ENCODE measurements around the gene ANP32A. TPM values are rescaled to one million over a fixed set of nuclear protein-coding genes. Genes with fewer than 3 reads are reported as not detected.
A peak's percentile ranks its signal among the peaks of the same experiment; 100 is the strongest.

Gene ANP32A
- total RNA-seq, 1 donor from 2014 or later, result 275 TPM

DNA sequence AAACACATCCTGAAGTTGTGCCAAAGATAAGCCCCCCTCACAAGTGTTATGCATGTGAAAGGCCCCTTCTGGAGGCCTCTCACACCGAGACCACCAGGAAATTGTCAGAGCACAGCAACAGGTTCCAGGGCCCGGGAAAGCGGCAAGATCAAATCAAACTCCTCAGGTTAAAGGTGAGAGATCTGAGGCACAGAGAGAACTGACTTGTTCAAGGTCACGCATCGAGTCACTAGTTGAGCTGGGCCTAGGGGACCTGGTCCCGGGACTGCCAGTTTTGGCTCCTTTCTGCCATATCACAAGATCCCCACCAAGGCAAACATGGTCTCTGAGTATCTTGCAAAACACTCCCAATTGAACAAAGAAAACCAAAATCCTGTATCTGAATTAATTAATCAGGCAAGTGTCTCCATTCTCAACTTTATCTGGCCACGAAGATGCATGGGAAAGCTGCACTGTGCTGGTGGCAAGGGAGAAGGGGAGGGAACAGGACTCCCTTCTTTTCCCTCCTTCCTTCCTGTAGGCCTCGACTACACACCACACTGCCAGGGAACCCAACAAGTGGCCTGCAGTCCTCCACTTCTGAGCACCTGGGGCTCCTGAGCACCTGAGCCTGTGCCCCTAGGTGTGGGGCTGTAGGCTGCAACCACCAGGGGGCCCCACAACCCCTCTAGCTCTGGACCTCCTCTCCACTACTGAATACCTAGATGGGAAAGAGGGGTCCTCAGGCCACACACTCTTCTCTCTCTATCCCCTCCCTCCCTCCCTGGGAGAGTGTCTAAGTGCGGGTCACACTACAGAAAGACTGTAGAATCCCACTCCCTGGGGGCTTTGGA lies 37.3 kb downstream of the ANP32A start:
- Mint-ChIP-seq H3K27ac (peak overlapping the region; percentile 87), H3K36me3 (ENCODE audit: low read depth) (peaks cover 59% of the 10 kb centered on the region), H3K27me3 (ENCODE audit: insufficient read depth) (no peaks in the 10 kb centered on the region), H3K4me1 (ENCODE audit: low read depth) (peaks cover 49% of the 10 kb centered on the region), H3K4me3 (no peak overlapping the region), H3K9me3 (no peaks in the 10 kb centered on the region)
- DNase-seq (ENCODE audit: low spot score), result peak; percentile 31
- intact Hi-C loops (cut with micrococcal nuclease), result loop anchor here (1.0 to 5.0 kb wide), 3 partner anchors 45 to 92 kb away; no protein-coding TSS in a partner anchor

DNA sequence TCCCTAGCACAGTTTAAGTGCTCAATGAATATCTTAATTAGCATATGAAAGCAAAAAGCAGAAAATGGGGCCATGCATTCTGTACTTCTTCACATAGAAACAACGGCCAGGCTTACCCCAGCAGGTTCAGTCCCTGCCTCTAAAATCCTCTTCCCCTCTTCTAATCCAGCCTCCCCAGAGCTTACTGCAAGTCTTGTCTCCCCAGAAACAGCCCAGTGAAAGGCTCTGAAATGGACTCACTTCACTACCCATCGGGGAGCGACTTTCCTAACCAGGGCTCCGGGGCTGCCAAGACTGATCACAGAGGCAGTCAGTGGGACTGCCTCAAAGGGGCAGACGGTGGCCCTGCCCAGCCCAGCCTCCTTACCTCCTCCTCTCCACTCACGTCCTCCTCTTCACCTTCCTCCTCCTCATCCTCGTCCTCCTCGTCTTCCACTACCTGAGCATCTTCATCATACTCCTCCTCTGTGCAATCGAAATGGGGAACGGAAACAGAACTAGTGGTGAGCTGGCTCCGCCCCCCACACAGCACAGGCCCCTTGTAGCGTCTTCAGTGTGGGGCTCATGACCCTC lies 38.0 kb downstream of the ANP32A start:
- no peak for DNase-seq (ENCODE audit: low spot score)
- peaks cover 49% of the 10 kb centered on the region for H3K4me1 Mint-ChIP-seq (ENCODE audit: low read depth)
- no peaks in the 10 kb centered on the region for H3K27me3 Mint-ChIP-seq (ENCODE audit: insufficient read depth)
- H3K4me3 Mint-ChIP-seq, result peak overlapping the region; percentile 59
- H3K36me3 Mint-ChIP-seq (ENCODE audit: low read depth), result peaks cover 66% of the 10 kb centered on the region
- H3K27ac Mint-ChIP-seq, result peak overlapping the region; percentile 87
- intact Hi-C loops (cut with micrococcal nuclease), result loop anchor here (1.0 to 5.0 kb wide), 6 partner anchors 15 to 93 kb away; no protein-coding TSS in a partner anchor
- H3K9me3 Mint-ChIP-seq, result no peaks in the 10 kb centered on the region

DNA sequence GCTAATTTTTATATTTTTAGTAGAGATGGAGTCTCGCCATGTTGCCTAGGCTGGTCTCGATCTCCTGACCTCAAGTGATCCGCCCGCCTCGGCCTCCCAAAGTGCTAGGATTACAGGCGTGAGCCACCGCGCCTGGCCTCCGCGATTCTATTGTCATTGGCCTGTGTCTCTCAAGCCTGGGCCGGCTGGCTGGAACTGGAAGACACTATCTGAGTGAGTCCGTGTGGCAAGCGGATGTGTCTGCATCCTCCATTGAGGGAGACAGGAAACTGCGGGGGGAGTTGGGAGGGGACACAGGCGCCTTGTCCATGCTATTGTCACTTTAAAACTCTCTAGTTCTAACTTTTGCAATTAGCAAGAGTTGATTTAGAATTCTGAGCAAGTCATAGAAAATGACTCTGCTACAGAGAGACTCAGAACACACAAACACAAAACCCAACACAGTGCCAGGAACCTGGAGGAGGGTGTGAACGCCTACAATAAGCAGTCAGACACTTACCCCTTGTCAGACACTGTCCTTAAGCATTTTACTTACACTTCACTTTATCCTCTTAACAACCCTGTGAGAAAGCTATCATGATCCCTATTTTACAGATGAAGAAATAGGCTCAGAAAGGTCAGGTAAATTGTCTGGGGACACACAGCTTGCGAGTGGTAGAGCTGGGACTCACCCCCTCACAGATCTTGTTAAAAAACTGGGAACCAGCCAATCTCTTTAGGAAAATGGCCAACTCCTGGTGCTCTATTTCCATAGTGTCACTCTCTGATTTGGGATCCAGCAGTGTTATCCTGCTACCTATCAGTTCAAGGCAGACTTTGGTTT lies 38.7 kb downstream of the ANP32A start:
- H3K4me1 Mint-ChIP-seq (ENCODE audit: low read depth), result peaks cover 54% of the 10 kb centered on the region
- peak; percentile 21 for DNase-seq (ENCODE audit: low spot score)
- peaks cover 68% of the 10 kb centered on the region for H3K36me3 Mint-ChIP-seq (ENCODE audit: low read depth)
- intact Hi-C loops (cut with micrococcal nuclease), result loop anchor here (1.0 to 5.0 kb wide), 5 partner anchors 15 to 50 kb away; no protein-coding TSS in a partner anchor
- H3K9me3 Mint-ChIP-seq, result no peaks in the 10 kb centered on the region
- peak overlapping the region; percentile 87 for H3K27ac Mint-ChIP-seq
- H3K27me3 Mint-ChIP-seq (ENCODE audit: insufficient read depth), result no peaks in the 10 kb centered on the region
- peak overlapping the region; percentile 59 for H3K4me3 Mint-ChIP-seq

DNA sequence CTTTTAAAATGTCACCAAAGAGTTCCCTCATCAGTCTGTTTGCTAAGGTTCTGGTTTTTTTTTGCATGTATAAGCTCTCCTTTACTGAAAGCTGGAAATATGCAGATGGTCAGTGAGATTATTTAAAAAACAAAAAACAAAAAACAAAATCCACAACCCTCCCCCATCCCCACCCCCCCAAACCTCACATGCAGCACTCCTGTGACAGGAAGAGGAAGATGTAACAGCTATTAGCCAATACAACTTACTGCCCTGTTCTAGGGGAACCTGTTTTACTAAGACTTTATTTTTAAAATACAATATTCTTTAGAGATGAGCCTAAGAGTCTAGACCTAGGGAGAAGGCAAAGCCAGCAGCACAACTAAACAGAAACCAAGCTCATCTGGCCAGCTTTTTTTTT lies 39.5 kb downstream of the ANP32A start:
- Mint-ChIP-seq H3K4me3 (no peak overlapping the region), H3K4me1 (ENCODE audit: low read depth) (peaks cover 55% of the 10 kb centered on the region), H3K27ac (peak overlapping the region; percentile 87), H3K9me3 (no peaks in the 10 kb centered on the region), H3K27me3 (ENCODE audit: insufficient read depth) (no peaks in the 10 kb centered on the region), H3K36me3 (ENCODE audit: low read depth) (peaks cover 62% of the 10 kb centered on the region)
- DNase-seq (ENCODE audit: low spot score), result no peak
- intact Hi-C loops (cut with micrococcal nuclease), result loop anchor here (5.0 kb wide), 1 partner anchor 49 kb away; no protein-coding TSS in a partner anchor

DNA sequence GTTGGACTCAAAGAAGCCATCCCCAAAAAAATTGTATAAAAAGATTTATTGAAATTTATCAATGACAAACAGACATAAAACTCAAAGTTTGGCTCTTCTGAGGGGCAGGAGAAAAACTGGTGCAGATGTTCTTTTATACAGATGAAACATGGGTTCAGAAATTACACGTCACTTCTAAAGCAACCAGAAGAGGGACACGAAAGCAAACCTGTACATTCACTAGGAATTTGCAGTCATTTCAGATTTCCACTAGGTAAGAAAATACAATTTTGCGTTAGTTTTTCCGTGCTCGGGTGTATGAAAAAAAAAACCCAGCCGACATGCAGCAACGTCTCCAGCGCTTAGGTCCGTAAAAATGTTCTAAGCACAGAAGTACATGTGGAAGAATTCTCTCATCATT lies 41.8 kb downstream of the ANP32A start:
- H3K9me3 Mint-ChIP-seq, result peaks cover 6% of the 10 kb centered on the region
- H3K4me3 Mint-ChIP-seq, result no peak overlapping the region
- H3K36me3 Mint-ChIP-seq (ENCODE audit: low read depth), result peaks cover 52% of the 10 kb centered on the region
- no peaks in the 10 kb centered on the region for H3K27me3 Mint-ChIP-seq (ENCODE audit: insufficient read depth)
- no peak for DNase-seq (ENCODE audit: low spot score)
- intact Hi-C loops (cut with micrococcal nuclease), result no loop called here
- H3K4me1 Mint-ChIP-seq (ENCODE audit: low read depth), result peaks cover 34% of the 10 kb centered on the region
- no peak overlapping the region for H3K27ac Mint-ChIP-seq

- H3K27ac Mint-ChIP-seq, result no peak overlapping the region
- no peak overlapping the region for H3K4me3 Mint-ChIP-seq
- H3K36me3 Mint-ChIP-seq (ENCODE audit: low read depth), result peaks cover 32% of the 10 kb centered on the region
- H3K9me3 Mint-ChIP-seq, result peaks cover 7% of the 10 kb centered on the region
- intact Hi-C loops (cut with micrococcal nuclease), result no loop called here
- DNase-seq (ENCODE audit: low spot score), result no peak
- peaks cover 2% of the 10 kb centered on the region for H3K27me3 Mint-ChIP-seq (ENCODE audit: insufficient read depth)
- peaks cover 12% of the 10 kb centered on the region for H3K4me1 Mint-ChIP-seq (ENCODE audit: low read depth)
Measured at GRCh38 chr15:68776477-68777270, 44.0 kb downstream of the ANP32A start.

DNA sequence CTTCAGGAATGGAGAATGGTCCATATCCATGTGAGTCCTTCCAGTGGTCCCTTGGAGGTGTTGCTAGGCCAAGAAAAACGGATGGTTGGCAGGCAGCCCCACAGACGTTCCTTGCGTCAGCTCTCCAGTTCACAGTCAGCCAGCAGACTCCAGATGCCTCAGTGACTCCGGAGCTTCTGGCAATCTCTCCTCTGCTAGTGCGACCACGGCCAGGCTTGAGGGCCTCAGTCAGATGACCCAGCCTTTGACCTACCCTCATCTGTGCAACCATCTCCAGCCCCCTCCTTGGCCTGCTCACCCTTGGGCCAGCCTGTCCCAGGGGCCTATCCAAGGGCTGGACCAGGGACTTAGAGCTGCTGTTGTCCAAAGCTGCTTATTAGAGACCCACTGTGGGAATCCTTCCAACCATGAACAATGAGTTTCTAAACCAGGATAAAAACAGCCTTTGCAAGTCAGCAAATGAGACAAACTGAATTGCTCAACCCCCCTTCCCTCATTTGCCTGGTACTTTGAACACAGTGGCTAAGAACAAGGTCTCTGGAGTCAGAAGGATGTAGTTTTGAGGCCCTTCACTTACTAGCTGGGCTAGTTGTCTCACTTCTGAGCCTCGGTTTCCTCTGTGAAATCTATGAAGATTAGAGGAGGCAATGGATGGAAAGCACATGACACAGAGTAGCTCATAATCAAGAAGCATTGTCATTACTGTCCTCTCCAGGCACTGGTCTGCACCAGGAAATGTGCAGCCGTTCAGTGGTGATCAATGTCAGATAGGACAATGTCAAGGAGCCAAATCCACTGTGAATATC lies 44.8 kb downstream of the ANP32A start:
- intact Hi-C loops (cut with micrococcal nuclease), result no loop called here
- peaks cover 30% of the 10 kb centered on the region for H3K36me3 Mint-ChIP-seq (ENCODE audit: low read depth)
- peaks cover 7% of the 10 kb centered on the region for H3K4me1 Mint-ChIP-seq (ENCODE audit: low read depth)
- DNase-seq (ENCODE audit: low spot score), result no peak
- peaks cover 2% of the 10 kb centered on the region for H3K27me3 Mint-ChIP-seq (ENCODE audit: insufficient read depth)
- H3K27ac Mint-ChIP-seq, result no peak overlapping the region
- no peak overlapping the region for H3K4me3 Mint-ChIP-seq
- peaks cover 7% of the 10 kb centered on the region for H3K9me3 Mint-ChIP-seq

- H3K27ac Mint-ChIP-seq, result no peak overlapping the region
- intact Hi-C loops (cut with micrococcal nuclease), result no loop called here
- peaks cover 2% of the 10 kb centered on the region for H3K27me3 Mint-ChIP-seq (ENCODE audit: insufficient read depth)
- peaks cover 6% of the 10 kb centered on the region for H3K4me1 Mint-ChIP-seq (ENCODE audit: low read depth)
- H3K4me3 Mint-ChIP-seq, result no peak overlapping the region
- H3K9me3 Mint-ChIP-seq, result peaks cover 7% of the 10 kb centered on the region
- no peak for DNase-seq (ENCODE audit: low spot score)
- H3K36me3 Mint-ChIP-seq (ENCODE audit: low read depth), result peaks cover 27% of the 10 kb centered on the region
Measured at GRCh38 chr15:68775236-68775577, 45.5 kb downstream of the ANP32A start.

- intact Hi-C loops (cut with micrococcal nuclease), result no loop called here
- peaks cover 22% of the 10 kb centered on the region for H3K36me3 Mint-ChIP-seq (ENCODE audit: low read depth)
- no peak overlapping the region for H3K27ac Mint-ChIP-seq
- H3K27me3 Mint-ChIP-seq (ENCODE audit: insufficient read depth), result peaks cover 2% of the 10 kb centered on the region
- peaks cover 6% of the 10 kb centered on the region for H3K4me1 Mint-ChIP-seq (ENCODE audit: low read depth)
- no peak overlapping the region for H3K4me3 Mint-ChIP-seq
- peaks cover 7% of the 10 kb centered on the region for H3K9me3 Mint-ChIP-seq
- DNase-seq (ENCODE audit: low spot score), result no peak
Measured at GRCh38 chr15:68774521-68775235, 46.0 kb downstream of the ANP32A start.

DNA sequence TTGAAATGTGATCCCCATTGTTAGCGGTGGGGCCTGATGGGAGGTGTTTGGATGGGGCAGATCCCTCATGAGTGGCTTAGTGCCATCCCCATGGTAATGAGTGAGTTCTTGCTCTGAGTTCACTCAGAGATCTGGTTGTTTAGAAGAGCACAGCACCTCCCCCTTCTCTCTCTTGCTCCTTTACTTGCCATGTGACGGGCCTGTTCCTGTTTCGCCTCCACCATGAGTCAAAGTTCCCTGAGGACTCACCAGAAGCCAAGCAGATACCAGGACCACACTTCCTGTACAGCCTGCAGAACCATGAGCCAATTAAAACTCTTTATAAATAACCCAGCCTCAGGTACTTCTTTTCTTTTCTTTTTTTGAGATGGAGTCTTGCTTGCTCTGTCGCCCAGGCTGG lies 46.6 kb downstream of the ANP32A start:
- H3K27me3 Mint-ChIP-seq (ENCODE audit: insufficient read depth), result peaks cover 2% of the 10 kb centered on the region
- peaks cover 6% of the 10 kb centered on the region for H3K4me1 Mint-ChIP-seq (ENCODE audit: low read depth)
- intact Hi-C loops (cut with micrococcal nuclease), result no loop called here
- no peak overlapping the region for H3K4me3 Mint-ChIP-seq
- H3K36me3 Mint-ChIP-seq (ENCODE audit: low read depth), result peaks cover 22% of the 10 kb centered on the region
- H3K9me3 Mint-ChIP-seq, result peaks cover 7% of the 10 kb centered on the region
- DNase-seq (ENCODE audit: low spot score), result no peak
- no peak overlapping the region for H3K27ac Mint-ChIP-seq

- peaks cover 7% of the 10 kb centered on the region for H3K27me3 Mint-ChIP-seq (ENCODE audit: insufficient read depth)
- H3K36me3 Mint-ChIP-seq (ENCODE audit: low read depth), result peaks cover 14% of the 10 kb centered on the region
- peaks cover 6% of the 10 kb centered on the region for H3K4me1 Mint-ChIP-seq (ENCODE audit: low read depth)
- no peak for DNase-seq (ENCODE audit: low spot score)
- no peak overlapping the region for H3K4me3 Mint-ChIP-seq
- intact Hi-C loops (cut with micrococcal nuclease), result no loop called here
- no peak overlapping the region for H3K27ac Mint-ChIP-seq
- H3K9me3 Mint-ChIP-seq, result peaks cover 7% of the 10 kb centered on the region
Measured at GRCh38 chr15:68773036-68773435, 47.7 kb downstream of the ANP32A start.
